Measurements from ENCODE around the gene ZNF578. TPM values are rescaled to one million over a fixed set of nuclear protein-coding genes. Genes with fewer than 3 reads are reported as not detected.
"Not testable (repeated sequence)": the region's sequence is repeated elsewhere in the genome, so short reads cannot be mapped to it uniquely, and the experiment has no call there.

ZNF578 gene
- total RNA-seq (2014; rRNA removed; shearing (Covaris generic)) = 1.4 and 1.6 TPM in 2 replicates

DNA sequence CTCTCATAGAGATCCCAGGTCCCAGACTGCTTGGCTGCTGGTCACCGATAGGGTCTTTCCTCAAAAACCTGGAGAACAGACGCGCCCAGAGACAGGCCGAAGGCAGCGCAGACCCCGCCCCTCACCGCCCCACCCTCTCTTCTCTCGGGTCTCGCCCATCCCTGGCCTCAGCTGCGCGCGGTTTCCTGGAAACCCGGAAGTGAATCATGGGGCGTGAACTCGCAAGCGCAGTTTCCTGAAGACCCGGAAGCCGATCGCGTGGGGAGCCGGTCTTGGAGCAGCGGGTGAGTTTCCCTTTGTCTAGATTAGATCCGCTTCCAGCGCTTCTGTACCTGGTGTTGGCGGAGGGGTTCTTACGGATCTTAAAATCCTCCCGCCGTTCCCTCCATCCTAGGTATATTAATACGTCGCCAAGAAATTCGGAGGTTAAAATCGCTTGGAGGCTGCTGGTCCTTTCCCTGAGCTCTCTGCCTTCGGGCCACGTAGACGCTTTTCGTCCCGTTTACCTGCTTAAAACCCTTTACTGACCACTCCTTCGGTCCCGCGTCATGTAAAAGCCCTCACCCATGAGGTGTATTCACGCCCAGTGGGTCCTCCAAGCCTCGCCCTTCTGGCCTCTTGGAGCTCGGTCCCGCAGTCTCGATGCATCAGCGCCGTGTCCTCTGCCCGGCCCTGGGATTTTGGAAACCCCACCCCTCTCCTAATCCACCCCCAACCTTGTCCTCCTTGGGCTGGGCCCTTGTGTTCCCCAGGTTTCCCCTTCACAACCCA, at the start of gene ZNF578:
TSS of gene ZNF578 (plus strand) at position 230 of the 771 bp plus-strand sequence. CDS start 48,293 bp downstream, outside the sequence.
- peak; percentile 77 for DNase-seq (ENCODE audit: low read depth)

DNA sequence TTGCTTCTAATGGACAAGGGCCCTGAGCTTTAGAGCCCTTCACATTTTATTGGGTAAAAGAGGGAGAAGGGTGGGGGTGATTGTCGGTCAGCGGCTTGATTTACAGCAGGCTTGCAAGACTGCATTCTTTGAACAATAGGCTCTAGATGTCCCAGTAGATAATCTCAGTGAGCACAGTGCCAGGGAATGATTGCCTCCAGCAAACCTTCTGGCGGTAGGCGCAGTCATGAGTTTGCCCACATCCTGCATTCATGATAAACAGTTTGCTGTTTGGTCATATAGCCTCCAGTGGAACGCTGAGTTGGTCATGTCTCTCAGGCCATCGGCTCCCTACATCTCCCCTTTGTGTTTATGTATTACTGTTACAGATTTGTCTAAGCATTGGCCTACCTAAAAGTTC, 43.1 kb upstream of the ZNF578 start:
- no peak for DNase-seq (ENCODE audit: low read depth)

DNA sequence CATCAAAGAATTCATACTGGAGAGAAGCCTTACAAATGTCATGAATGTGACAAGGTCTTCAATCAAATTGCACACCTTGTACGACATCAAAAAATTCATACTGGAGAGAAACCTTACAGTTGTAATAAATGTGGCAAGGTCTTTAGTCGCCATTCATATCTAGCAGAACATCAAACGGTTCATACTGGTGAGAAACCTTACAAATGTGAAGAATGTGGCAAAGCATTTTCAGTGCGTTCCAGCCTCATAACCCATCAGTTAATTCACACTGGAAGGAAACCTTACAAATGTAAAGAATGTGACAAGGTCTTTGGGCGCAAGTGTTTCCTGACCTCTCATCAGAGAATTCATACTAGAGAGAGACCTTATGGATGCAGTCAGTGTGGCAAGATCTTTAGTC, 37.6 kb upstream of the ZNF578 start:
- DNase-seq (ENCODE audit: low read depth) = no peak

DNA sequence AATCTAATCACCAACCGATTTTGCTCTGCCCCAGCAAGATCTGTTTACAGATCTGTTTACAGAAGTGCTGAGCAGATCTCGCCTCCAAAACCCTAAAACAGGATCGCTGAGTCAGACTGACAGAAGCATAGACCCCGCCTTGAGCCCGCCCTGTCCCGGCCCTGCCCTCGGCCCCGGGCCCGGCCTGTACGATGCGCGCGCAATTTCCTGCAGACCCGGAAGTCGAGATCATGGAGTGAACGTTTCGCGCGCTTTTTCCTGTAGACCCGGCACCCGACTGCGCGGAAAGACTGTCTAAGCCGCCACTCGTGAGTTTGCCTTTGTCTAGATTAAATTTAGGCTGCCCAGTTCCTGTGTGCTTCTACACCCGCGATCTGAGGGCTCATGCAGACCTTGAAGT, 24.4 kb upstream of the ZNF578 start, which contains the start of gene ZNF534:
TSS of gene ZNF534 (plus strand) at position 212 of the 400 bp plus-strand sequence. CDS start 2,327 bp downstream, outside the sequence.
- DNase-seq (ENCODE audit: low read depth) = peak; percentile 4

DNA sequence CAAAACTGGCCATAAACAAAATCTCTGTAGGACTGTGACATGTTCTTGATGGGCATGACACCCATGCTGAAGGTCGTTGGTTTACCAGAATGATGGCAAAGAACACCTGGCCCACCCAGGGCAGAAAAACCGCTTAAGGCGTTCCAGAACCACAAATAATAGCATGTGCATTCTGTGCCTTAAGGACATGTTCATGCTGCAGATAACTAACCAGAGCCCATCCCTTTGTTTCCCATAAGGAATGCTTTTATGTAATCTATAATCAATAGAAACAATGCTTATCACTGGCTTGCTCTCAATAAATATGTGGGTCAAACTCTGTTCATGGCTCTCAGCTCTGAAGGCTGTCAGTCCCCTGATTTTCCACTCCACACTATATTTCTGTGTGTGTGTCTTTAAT, 11.2 kb upstream of the ZNF578 start:
- no peak for DNase-seq (ENCODE audit: low read depth)

DNA sequence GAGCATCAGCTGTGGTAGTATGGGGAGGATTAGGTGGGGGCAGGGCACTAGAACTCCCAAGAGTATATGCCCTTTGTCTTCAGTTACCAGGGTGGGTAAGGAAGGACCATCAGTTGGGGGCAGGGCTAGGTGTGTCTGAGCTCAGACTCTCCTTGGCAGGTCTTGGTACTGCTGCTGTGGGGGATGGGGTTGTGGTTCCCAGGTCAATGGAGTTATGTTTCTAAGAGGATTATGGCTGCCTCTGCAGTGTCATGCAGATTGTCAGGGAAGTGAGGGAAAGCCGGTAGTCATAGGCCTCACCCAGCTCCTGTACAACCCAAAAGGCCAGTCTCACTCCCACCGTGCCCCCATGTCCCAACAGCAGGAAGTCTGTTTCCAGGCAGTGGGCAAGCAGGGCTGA, 8.8 kb upstream of the ZNF578 start:
- DNase-seq (ENCODE audit: low read depth) = no peak

DNA sequence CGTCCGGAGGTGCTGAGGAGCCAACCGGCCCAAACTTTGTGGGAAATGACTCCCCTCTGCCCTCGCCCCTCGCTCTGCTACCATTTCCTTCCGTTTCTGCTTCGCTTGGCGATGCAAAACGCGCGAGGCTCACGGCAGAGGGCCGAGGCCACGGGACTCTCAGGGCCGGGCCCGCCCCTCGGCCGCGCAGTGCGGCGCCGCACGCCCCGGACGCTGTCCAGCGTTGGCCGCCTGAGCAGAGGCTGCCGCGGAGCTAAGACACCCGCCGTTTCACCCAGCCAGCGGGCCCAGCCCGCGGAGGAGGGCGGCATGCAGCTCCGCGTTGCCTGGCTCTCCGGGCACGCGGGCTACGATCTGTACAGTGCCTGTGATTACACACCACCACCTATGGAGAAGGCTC, 2.1 kb upstream of the ZNF578 start:
- no peak for DNase-seq (ENCODE audit: low read depth)

DNA sequence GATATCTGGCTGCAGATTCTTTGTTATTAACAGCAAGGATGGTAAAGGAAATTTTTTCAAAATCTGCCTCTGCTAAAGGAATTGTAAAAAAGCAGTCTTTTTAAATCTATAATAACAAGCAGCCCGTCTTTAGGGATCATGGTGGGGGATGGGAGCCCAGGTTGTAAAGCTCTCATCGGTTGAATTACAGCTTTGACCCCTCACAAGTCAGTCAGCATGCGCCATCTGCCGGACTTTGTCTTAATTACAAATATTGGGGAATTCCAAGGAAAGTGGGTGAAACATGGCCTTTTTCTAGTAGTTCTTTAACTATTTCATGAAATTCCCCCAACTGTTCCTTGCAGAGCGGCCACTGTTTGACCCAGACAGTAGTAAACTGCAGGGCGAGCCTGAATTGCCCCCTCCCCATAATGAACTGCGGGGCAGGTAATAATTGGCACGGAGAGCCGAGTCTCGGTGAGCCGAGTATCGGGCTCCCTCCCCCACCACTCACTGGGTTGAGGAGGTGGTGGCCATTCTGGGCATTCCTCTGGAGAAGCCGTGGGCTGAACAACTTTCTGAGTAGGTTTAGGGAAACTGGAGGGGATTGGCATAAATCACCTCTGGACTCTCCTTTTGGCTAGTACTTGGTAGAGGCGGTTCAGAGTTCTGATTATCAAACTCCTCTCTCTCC, 11.6 kb downstream of the ZNF578 start:
- DNase-seq (ENCODE audit: low read depth) = peak; percentile 29

DNA sequence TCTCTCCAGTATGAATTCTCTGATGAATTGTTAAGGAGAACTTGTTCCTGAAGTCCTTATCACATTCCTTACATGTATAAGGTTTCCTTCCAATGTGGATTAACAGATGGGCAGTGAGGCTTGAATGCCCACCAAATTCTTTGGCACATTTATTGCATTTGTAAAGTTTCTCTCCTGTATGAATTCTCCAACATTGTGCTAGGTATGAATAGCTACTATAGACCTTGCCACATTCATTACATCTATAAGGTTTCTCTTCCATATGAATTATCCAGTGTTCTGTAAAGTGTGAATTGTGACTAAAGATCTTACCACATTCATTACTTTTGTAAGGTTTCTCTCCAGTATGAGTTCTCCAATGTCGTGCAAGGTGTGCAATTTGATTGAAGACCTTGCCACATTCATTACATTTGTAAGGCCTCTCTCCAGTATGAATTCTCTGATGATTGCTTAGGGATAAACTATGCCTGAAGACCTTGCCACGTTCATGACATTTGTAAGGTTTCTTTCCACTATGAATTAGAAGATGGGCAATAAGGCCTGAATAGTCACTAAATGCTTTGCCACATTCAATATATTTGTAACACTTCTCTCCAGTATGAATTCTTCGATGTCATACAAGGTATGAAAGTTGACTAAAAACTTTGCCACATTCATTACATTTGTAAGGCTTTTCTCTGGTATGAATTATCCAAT, 20.4 kb downstream of the ZNF578 start:
- no peak for DNase-seq (ENCODE audit: low read depth)

DNA sequence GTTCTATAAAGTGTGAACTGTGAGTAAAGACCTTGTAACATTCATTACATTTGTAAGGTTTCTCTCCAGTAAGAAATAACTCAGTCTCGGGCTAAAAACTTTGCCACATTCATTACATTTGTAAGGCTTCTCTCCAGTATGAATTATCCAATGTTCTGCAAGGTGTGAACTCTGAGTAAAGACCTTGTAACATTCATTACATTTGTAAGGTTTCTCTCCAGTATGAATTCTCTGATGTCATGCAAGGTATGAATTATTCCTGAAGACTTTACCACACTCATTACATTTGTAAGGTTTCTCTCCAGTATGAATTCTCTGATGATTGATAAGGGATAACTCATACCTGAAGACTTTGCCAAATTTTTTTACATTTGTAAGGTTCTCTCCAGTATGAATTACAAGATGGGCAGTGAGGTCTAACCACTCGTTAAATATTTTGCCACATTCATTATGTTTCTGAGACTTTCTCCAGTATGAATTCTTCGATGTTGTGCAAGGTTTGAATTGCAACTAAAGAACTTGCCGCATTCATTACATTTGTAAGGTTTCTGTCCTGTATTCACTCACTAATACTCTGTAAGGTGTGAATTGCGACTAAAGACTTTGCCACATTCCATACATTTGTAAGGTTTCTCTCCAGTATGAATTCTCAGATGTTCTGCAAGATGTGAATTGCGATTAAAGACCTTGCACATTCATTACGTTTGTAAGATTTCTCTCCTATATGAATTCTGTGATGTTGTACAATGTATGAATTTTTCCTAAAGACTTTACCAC, 21.2 kb downstream of the ZNF578 start:
- DNase-seq (ENCODE audit: low read depth) = no peak

DNA sequence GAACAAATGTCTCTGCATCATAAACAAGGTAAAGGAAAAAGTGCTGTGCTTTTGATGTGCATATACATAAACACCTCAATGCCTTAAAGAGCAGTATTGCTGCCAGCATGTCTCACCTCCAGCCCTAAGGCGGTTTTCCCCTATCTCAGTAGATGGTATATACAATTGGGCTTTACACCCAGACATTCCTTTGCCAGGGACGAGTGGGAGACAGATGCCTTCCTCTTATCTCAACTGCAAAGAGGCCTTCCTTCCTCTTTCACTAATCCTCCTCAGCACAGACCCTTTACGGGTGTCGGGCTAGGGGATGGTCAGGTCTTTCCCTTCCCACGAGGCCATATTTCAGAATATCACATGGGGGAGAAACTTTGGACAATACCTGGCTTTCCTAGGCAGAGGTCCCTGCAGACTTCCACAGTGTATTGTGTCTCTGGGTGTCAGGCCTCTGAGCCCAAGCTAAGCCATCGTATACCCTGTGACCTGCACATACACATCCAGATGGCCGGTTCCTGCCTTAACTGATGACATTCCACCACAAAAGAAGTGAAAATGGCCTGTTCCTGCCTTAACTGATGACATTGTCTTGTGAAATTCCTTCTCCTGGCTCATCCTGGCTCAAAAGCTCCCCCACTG, 30.9 kb downstream of the ZNF578 start:
- not testable (repeated sequence) for DNase-seq (ENCODE audit: low read depth)

DNA sequence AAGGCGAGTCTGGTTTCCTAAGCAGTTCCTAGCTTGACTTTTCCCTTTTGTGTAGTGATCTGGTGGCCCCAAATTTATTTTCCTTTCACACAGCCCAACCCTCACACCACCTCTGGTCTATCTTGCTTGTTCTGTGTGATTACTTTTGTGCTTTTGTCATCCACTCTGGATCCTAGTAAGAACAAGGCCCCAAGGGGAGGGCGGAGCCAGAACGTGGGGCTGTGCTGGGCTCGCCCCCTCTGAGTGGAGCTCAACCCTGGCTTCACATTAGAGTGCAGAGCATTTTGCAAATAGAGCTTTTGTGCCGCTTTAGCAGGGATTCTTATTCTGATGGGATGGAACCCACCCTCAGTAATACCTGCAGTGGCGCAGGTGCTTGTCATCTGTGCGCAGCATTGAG, 31.7 kb downstream of the ZNF578 start:
- not testable (repeated sequence) for DNase-seq (ENCODE audit: low read depth)

DNA sequence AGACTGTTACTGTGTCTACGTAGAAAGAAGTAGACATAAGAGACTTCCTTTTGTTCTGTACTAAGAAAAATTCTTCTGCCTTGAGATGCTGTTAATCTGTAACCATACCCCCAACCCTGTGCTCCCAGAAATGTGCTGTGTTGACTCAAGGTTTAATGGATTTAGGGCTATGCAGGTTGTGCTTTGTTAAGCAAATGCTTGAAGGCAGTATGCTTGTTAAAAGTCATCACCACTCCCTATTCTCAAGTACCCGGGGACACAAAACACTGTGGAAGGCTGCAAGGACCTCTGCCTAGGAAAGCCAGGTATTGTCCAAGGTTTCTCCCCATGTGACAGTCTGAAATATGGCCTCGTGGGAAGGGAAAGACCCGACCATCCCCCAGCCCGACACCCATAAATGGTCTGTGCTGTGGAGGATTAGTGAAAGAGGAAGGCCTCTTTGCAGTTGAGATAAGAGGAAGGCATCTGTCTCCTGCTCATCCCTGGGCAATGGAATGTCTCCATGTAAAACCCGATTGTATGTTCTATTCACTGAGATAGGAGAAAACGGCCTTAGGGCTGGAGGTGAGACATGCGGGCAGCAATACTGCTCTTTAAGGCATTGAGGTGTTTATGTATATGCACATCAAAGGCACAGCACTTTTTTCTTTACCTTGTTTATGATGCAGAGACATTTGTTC, 32.3 kb downstream of the ZNF578 start:
- DNase-seq (ENCODE audit: low read depth) = not testable (repeated sequence)

DNA sequence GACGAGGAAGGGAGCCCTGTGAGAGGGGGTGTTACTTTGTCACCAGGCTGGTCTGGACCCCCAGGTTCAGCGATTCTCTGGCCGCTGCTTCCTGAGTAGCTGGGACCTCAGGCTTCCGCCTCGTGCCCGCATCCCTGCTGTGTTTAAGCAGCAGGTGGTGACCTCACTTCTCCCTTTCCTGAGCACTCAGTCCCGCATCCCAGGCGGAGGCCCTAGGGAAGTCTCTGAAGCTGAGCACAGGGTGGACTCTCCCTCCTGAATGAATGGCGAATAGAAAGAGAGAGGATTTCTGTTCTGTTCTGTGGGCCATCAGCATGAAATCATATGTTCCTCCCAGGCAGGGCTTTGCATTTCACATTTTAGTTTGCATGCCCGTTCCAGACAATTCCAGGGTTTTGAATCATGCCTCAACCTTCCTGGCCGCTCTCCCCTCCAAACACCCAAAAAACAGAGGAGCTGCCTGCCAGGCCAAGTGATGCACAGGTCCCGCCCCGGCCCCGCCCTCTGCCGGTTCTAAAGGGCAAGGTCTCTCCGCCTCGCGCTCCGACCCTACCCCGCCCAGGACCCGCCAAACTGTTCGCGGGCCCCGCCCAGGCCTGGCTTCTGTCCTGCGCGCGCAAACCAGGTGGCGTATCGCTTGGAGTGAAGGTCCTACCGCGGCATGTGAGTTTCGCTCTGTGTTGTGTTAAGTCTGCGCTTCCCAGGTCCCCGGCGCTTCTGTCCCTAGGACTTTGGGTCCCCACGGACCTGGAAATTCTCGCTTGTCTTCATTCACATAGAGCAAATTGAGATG, 39.0 kb downstream of the ZNF578 start:
- no peak for DNase-seq (ENCODE audit: low read depth)

DNA sequence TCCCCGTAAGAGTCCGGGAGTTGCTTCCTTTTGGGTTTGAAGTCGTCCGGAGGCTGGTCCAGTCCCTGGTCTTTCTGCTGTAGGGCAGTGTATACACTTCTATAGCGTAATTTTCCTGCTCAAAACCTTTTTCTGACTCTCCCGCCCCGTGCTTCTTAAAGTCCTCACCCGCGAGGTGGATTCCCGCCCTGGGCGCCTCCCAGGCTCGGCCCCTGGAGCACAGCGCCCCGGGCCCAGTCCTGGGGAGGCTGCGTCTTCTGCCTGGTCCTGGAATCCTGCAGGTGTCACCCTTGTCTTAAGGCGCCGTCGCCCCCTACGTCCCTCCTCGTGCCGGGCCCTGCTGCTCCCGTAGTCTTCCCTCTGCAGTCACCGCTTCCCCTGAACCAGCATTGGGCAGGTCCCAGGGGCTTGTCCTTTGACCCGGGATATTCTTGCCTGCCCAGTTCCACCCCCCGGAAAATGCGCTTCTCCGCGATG, 39.7 kb downstream of the ZNF578 start:
- DNase-seq (ENCODE audit: low read depth) = peak; percentile 6

DNA sequence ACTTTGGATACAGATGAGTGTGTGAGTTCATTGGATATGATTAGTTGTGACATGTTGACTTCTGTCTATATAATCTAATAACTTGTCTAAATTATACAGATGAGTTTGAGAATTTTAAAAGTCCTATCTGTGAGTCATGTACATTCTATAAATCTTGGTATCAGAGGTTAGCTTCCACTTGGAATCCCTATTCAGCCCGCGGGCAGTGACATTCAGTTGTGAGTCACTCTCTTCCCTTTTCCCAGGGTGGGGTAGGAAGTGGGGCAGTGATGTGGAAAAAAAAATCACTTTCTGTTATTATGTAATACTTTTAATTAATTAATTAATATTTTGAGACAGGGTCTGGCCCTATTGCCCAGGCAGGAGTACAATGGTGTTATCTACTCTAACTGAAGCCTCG, 41.2 kb downstream of the ZNF578 start:
- DNase-seq (ENCODE audit: low read depth) = peak; percentile 31

DNA sequence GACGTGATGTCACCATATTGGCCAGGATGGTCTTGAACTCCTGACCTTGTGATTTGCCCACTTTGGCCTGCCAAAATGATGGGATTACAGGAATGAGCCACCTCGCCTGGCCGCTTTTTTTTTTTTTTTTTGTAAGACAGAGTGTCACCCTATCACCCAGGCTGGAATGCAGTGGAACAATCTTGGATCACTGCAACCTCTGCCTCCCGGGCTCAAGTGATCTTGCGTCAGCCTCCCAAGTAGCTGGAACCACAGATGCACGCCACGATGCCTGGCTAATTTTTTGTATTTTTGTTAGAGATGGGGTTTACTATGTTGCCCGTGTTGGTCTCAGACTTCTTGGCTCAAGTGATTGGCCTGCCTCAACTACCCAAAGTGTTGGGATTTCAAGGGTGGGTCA, 45.2 kb downstream of the ZNF578 start:
- DNase-seq (ENCODE audit: low read depth) = no peak

DNA sequence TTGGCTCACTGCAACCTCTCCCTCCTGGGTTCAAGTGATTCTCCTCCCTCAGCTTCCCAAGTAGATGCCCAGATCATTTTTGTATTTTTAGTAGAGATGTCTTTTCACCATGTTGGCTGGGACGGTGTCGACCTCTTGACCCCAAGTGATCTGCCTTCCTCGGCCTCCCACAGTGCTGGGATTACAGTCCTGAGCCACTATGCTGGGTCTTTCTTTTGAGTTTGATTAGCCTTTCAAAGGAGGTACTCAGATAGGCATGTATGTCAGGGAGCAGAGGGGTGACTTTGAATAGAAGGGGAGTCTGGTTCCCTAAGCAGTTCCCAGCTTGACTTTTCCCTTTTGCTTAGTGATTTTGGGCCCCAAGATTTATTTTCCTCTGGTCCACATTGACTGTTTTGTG, 47.1 kb downstream of the ZNF578 start:
- not testable (repeated sequence) for DNase-seq (ENCODE audit: low read depth)

DNA sequence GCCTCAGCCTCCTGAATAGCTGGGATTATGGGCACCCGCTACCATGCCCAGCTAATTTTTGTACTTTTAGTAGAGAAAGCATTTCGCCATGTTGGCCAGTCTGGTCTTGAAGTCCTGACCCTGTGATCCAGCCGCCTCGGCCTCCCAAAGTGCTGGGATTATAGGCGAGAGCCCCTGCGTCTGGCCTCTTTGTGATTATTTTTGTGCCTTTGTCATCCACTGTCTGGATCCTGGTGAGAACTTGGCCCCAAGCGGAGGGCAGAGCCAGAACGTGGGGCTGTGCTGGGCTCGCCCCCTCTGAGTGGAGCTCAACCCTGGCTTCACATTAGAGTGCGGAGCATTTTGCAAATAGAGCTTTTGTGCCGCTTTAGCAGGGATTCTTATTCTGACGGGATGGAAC, 47.6 kb downstream of the ZNF578 start:
- not testable (repeated sequence) for DNase-seq (ENCODE audit: low read depth)

DNA sequence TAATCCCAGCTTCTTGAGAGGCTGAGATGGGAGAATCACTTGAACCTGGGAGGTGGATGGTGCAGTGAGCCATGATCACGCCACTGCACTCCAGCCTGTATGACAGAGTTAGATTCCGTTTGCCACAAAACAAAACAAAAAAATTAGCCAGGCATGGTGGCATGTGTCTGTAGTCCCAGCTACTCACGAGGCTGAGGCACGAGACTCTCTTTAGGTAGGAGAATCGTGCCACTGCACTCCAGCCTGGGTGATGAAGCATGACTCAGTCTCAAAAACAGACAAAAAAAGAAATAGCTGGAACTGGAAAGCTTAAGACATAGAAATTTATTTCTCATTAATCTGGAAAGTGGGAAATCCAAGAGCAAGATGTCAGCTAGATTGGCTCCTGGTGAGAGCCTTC, 53.9 kb downstream of the ZNF578 start:
- DNase-seq (ENCODE audit: low read depth) = no peak
